Natural killer cell (primary cell): ENCODE results near the gene TAF6. TPM values are rescaled to one million over a fixed set of nuclear protein-coding genes. Genes with fewer than 3 reads are reported as not detected.

Experiments
- ATAC-seq, 3 donors: fragments of 150-1000 bp in 2 of 3; fragments of 200-7000 bp in 1 of 3; cut with Tn5 transposase; 1 replicate in 1 of 3; 2 replicates in 2 of 3; pipeline ENCODE4 v1.10.0; 2021; ENCODE audit warnings: mild to moderate bottlenecking in 2 of 3, moderate library complexity in 2 of 3
- DNase-seq, 2 donors: peaks; one replicate each; pipeline versions ENCODE4 v3.0.0 to v3.0.0-alpha.2; 2013 to 2021; ENCODE audit warnings: mixed read lengths in 1 of 2
- H3K27ac ChIP-seq: one replicate; pipeline ENCODE4 v1.5.1; 2013; ENCODE audit warnings: mild to moderate bottlenecking, low read length
- H3K27me3 ChIP-seq: one replicate; pipeline ENCODE4 v1.6.1; 2013; ENCODE audit warnings: low read length; ENCODE audit not compliant: control insufficient read depth, insufficient read depth
- H3K36me3 ChIP-seq: one replicate; pipeline ENCODE4 v1.6.1; 2013; ENCODE audit warnings: low read length; ENCODE audit not compliant: control insufficient read depth, insufficient read depth
- H3K4me1 ChIP-seq: one replicate; pipeline ENCODE4 v1.6.1; 2013; ENCODE audit warnings: low read length; ENCODE audit not compliant: control insufficient read depth, insufficient read depth
- H3K4me3 ChIP-seq: one replicate; pipeline ENCODE4 v1.5.1; 2013; ENCODE audit warnings: low read length
- H3K9me3 ChIP-seq: one replicate; pipeline ENCODE4 v1.6.1; 2013; ENCODE audit warnings: low read length; ENCODE audit not compliant: control insufficient read depth, insufficient read depth
- H3K27ac Mint-ChIP-seq, 2 donors: one replicate each; pipeline ENCODE4 v1.8.0; 2022; ENCODE audit warnings: mild to moderate bottlenecking in 2 of 2, mixed read lengths in 2 of 2, moderate library complexity in 1 of 2
- H3K27me3 Mint-ChIP-seq, 2 donors: one replicate each; pipeline ENCODE4 v1.8.0; 2022; ENCODE audit warnings: low read depth in 2 of 2, mixed read lengths in 2 of 2
- H3K36me3 Mint-ChIP-seq: one replicate; pipeline ENCODE4 v1.8.0; 2022; ENCODE audit warnings: mixed read lengths
- H3K4me1 Mint-ChIP-seq, 2 donors: one replicate each; pipeline ENCODE4 v1.8.0; 2022; ENCODE audit warnings: mixed read lengths in 2 of 2
- H3K4me3 Mint-ChIP-seq: one replicate; pipeline ENCODE4 v1.8.0; 2022; ENCODE audit warnings: mild to moderate bottlenecking, moderate library complexity, mixed read lengths
- H3K9me3 Mint-ChIP-seq, 2 donors: one replicate each; pipeline ENCODE4 v1.8.0; 2022; ENCODE audit warnings: mixed read lengths in 2 of 2
- WGBS: methylation state at CpG from one replicate; pipeline ENCODE4 v1.1.7; 2013; ENCODE audit warnings: missing lambda C conversion rate; ENCODE audit not compliant: insufficient coverage; 5-methylcytosine and 5-hydroxymethylcytosine counted together
- intact Hi-C: fragments of 100-400 bp; cut with micrococcal nuclease; formaldehyde crosslinking; loops from one replicate; pipeline ENCODE4 v1.14.2; 2022
- total RNA-seq, 4 donors: library from RNA; stranded (reverse); fragments of 120-200 nt in 1 of 4; gene quantifications; one replicate each; pipeline versions ENCODE4 v1.2.3 to v1.2.4, GENCODE V29; 2013 to 2022
- TF ChIP-seq, protein P1 (sequence below): fragments of 200-600 bp; IDR thresholded peaks from one replicate; pipeline ENCODE4 v1.8.0; 2022; ENCODE audit warnings: antibody characterized with exemption

The TAF6 gene
- total RNA-seq, 3 donors from 2014 or later (not counting 1 experiment from before 2014, with no cell fraction given) = 42.2 to 56.8 (median 47.9) TPM

- Histone ChIP-seq H3K27ac (peak within 1 kb of the TSS; percentile 84), H3K4me1 (peaks cover 14% of the 10 kb centered on the region), H3K27me3 (no peaks in the 10 kb centered on the region), H3K4me3 (peak within 1 kb of the TSS; percentile 95), H3K9me3 (no peaks in the 10 kb centered on the region), H3K36me3 (peaks cover 30% of the 10 kb centered on the region)
- peak within 1 kb of the TSS; percentile 86 for H3K4me3 Mint-ChIP-seq
- no peaks in the 10 kb centered on the region for H3K9me3 Mint-ChIP-seq
- peaks cover 9 to 28% of the 10 kb centered on the region in 2 donors for H3K4me1 Mint-ChIP-seq
- H3K27me3 Mint-ChIP-seq = no peaks in the 10 kb centered on the region
- under 1% methylated on average over 68 of the region's 68 CpGs for WGBS
- peaks cover 8% of the 10 kb centered on the region for H3K36me3 Mint-ChIP-seq
- peak within 1 kb of the TSS; percentile 79 to 88 for H3K27ac Mint-ChIP-seq
- ATAC-seq (peak; percentile 78 to 91 (median 89)), DNase-seq (peak; percentile 89 to 91)
- TF ChIP-seq, protein P1, sequence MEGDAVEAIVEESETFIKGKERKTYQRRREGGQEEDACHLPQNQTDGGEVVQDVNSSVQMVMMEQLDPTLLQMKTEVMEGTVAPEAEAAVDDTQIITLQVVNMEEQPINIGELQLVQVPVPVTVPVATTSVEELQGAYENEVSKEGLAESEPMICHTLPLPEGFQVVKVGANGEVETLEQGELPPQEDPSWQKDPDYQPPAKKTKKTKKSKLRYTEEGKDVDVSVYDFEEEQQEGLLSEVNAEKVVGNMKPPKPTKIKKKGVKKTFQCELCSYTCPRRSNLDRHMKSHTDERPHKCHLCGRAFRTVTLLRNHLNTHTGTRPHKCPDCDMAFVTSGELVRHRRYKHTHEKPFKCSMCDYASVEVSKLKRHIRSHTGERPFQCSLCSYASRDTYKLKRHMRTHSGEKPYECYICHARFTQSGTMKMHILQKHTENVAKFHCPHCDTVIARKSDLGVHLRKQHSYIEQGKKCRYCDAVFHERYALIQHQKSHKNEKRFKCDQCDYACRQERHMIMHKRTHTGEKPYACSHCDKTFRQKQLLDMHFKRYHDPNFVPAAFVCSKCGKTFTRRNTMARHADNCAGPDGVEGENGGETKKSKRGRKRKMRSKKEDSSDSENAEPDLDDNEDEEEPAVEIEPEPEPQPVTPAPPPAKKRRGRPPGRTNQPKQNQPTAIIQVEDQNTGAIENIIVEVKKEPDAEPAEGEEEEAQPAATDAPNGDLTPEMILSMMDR = no peak
- intact Hi-C loops = no loop called here
Measured at GRCh38 chr7:100088621-100089457, 30.3 kb downstream of the TAF6 start, which contains the start of gene COPS6. Gene COPS6, plus strand, starts transcription at chr7:100088969. Its CDS starts 22 bp downstream, at chr7:100088991.

DNA sequence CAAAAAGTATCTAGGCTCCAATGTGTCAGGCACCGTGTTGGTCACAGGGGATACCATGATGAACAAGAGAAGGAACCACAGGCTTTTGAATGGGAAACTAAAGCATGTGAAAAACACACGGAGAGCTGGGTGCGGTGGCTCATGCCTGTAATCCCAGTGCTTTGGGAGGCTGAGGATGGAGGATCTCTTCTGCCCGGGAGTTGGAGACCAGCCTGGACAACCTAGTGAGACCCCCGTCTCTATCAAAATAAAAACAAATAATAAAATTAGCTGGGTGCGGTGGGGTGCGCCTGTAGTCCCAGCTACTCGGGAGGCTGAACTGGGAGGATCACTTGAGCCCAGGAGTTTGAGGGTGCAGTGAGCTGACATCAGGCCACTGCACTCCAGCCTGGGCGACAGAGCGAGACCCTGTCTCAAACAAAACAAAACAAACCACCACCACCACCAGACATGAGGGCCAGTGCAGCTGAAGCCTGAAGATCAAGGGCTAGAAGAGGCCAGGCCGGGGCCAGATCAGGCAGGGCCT, 31.0 kb downstream of the TAF6 start:
- H3K27ac ChIP-seq = peak overlapping the region; percentile 84
- no peaks in the 10 kb centered on the region for H3K9me3 ChIP-seq
- H3K27me3 ChIP-seq = no peaks in the 10 kb centered on the region
- DNase-seq (no peak), ATAC-seq (peak in 2 of 3 donors; percentile 4 to 15)
- intact Hi-C loops = no loop called here
- no peaks in the 10 kb centered on the region for H3K9me3 Mint-ChIP-seq
- TF ChIP-seq, protein P1 = no peak
- H3K4me1 ChIP-seq = peaks cover 14% of the 10 kb centered on the region
- no peaks in the 10 kb centered on the region for H3K27me3 Mint-ChIP-seq
- H3K36me3 ChIP-seq = peaks cover 23% of the 10 kb centered on the region
- H3K27ac Mint-ChIP-seq = peak overlapping the region; percentile 79 to 88
- 89% methylated on average over 9 of the region's 11 CpGs for WGBS
- peak overlapping the region; percentile 86 for H3K4me3 Mint-ChIP-seq
- peak overlapping the region; percentile 95 for H3K4me3 ChIP-seq
- peaks cover 8% of the 10 kb centered on the region for H3K36me3 Mint-ChIP-seq
- peaks cover 9 to 23% of the 10 kb centered on the region in 2 donors for H3K4me1 Mint-ChIP-seq

GRCh38 chr7:100087055-100087750, 32.0 kb downstream of the TAF6 start:
- peak overlapping the region; percentile 70 for H3K4me3 Mint-ChIP-seq

More at GRCh38 chr7:100087055-100087750, 32.0 kb downstream of the TAF6 start:
- Mint-ChIP-seq H3K4me1 (peaks cover 17 to 29% of the 10 kb centered on the region in 2 donors), H3K27ac (peak overlapping the region; percentile 79 to 88), H3K27me3 (no peaks in the 10 kb centered on the region), H3K36me3 (peaks cover 5% of the 10 kb centered on the region), H3K9me3 (no peaks in the 10 kb centered on the region)
- Histone ChIP-seq H3K27ac (no peak overlapping the region), H3K36me3 (peaks cover 14% of the 10 kb centered on the region), H3K27me3 (no peaks in the 10 kb centered on the region), H3K9me3 (no peaks in the 10 kb centered on the region), H3K4me3 (no peak overlapping the region), H3K4me1 (peaks cover 21% of the 10 kb centered on the region)
- DNase-seq (no peak), ATAC-seq (no peak)
- WGBS = 99% methylated on average over 10 of the region's 10 CpGs
- intact Hi-C loops = no loop called here
- TF ChIP-seq, protein P1 = no peak
